ENCODE data around the gene CCDC81. TPM values are rescaled to one million over a fixed set of nuclear protein-coding genes. Genes with fewer than 3 reads are reported as not detected.

The CCDC81 gene
- total and polyA plus RNA-seq, 2 of the 4 experiments (the other 2 are of a cell fraction) = 3.1 to 6.5 TPM

- Histone ChIP-seq H3K79me1 (ENCODE audit: low read depth in 1 of 2, low read length in 2 of 2) (no peaks in the 10 kb centered on the region), H3K4me2 (ENCODE audit: low read depth, low read length) (no peak overlapping the region), H4K91ac (ENCODE audit: insufficient read depth, low read depth, low read length) (no peak overlapping the region), H3K14ac (replicated peaks; ENCODE audit: low read depth, low read length) (no peak overlapping the region), H2BK120ac (ENCODE audit: low read depth, low read length) (no peak overlapping the region), H3K9me3 (ENCODE audit: control insufficient read depth, insufficient read depth, low read length) (no peaks in the 10 kb centered on the region), H2AK9ac (replicated peaks; ENCODE audit: low read depth, low read length, poor library complexity) (no peak overlapping the region), H3K9me1 (ENCODE audit: insufficient read depth, low read length) (no peaks in the 10 kb centered on the region), H3K27ac (ENCODE audit: insufficient read depth, low read length) (no peak overlapping the region), H3K36me3 (ENCODE audit: control insufficient read depth, insufficient read depth, low read length) (no peaks in the 10 kb centered on the region), H2BK15ac (ENCODE audit: low read depth, low read length) (no peak overlapping the region), H3K9ac (ENCODE audit: low read depth, low read length) (no peak overlapping the region), H4K20me1 (ENCODE audit: insufficient read depth, low read length) (no peaks in the 10 kb centered on the region), H3K4me3 (ENCODE audit: insufficient read depth, low read depth, low read length) (no peak overlapping the region), H3K4me1 (ENCODE audit: control insufficient read depth, insufficient read depth, low read length) (peaks cover 2% of the 10 kb centered on the region; the same call in 1 of the 2 replicates), H3K18ac (ENCODE audit: low read depth, low read length) (no peak overlapping the region), H3K4ac (ENCODE audit: low read depth, low read length) (no peak overlapping the region), H3K23ac (ENCODE audit: low read depth, low read length) (no peak overlapping the region), H4K8ac (ENCODE audit: low read depth in 2 of 2, low read length in 2 of 2) (no peak overlapping the region), H3K27me3 (ENCODE audit: control insufficient read depth, insufficient read depth, low read length) (no peaks in the 10 kb centered on the region), H3K56ac (ENCODE audit: extremely low read depth, insufficient read depth, low read length) (no peak overlapping the region), H2BK5ac (ENCODE audit: low read depth, low read length, poor library complexity, severe bottlenecking) (no peak overlapping the region), H2BK20ac (ENCODE audit: low read depth, low read length) (no peak overlapping the region), H2AK5ac (ENCODE audit: low read depth, low read length) (no peak overlapping the region), H4K5ac (ENCODE audit: low read depth, low read length) (no peak overlapping the region), H2AFZ (replicated peaks; ENCODE audit: low read length, poor library complexity) (peak overlapping the region; percentile 53)
- no peak for ATAC-seq (ENCODE audit: low read depth)
- in situ Hi-C loops (cut with MboI; ENCODE audit: low sequenced_read_pairs) = no loop called here
- DNase-seq = peak; percentile 40
- ChIA-PET POLR2A (ENCODE audit: unreplicated experiment) (no interaction called here), CTCF (no interaction called here)
- intact Hi-C loops (cut with micrococcal nuclease) = no loop called here
- no peak for TF ChIP-seq RAD21 (IDR thresholded peaks at IDR 0.05; ENCODE audit: low read length)
- TF ChIP-seq MAFK (IDR thresholded peaks at IDR 0.05; ENCODE audit: low read depth, low read length) = peak; percentile 86
- TF ChIP-seq NFE2L2 (IDR thresholded peaks at IDR 0.05; ENCODE audit: low read depth, low read length) = 0 out of 2 replicates have a peak, but pooled peaks have one; percentile 29
- peak; percentile 19; the same call in 1 of the 2 replicates for TF ChIP-seq CEBPB (IDR thresholded peaks at IDR 0.05; ENCODE audit: low read depth, low read length)
- dilution Hi-C loops (cut with HindIII; ENCODE audit: low sequenced_read_pairs, unreplicated experiment) = no loop called here
- no CpG with 5 or more reads among the region's 6 CpGs for WGBS, 2 experiments (ENCODE audit: extremely low coverage in 2 of 2, insufficient read length in 1 of 2)
- BruUV-seq (replicated peaks) = no TSS peak
Observed at GRCh38 chr11:86370922-86371594, 3.6 kb upstream of the CCDC81 start.
